Lower leg skin (tissue), 3 donors: ENCODE measurements around the gene SLC13A5.

ENCODE experiments used
- POLR2A ChIP-seq, 2 donors: fragments of 450-650 bp; IDR thresholded peaks; one replicate each; pipeline ENCODE4 v1.6.1; 2016 to 2017; ENCODE audit warnings: antibody characterized with exemption in 2 of 2, mild to moderate bottlenecking in 1 of 2, moderate library complexity in 1 of 2
- TF ChIP-seq, protein P1 (sequence below), 3 donors: fragments of 450-650 bp; IDR thresholded peaks; one replicate each; pipeline ENCODE4 v1.5.1; 2016; ENCODE audit warnings: antibody characterized with exemption in 3 of 3, mild to moderate bottlenecking in 3 of 3, moderate library complexity in 2 of 3

GRCh38 chr17:6757747-6758146, 44.6 kb upstream of the SLC13A5 start:
- TF ChIP-seq, protein P1, sequence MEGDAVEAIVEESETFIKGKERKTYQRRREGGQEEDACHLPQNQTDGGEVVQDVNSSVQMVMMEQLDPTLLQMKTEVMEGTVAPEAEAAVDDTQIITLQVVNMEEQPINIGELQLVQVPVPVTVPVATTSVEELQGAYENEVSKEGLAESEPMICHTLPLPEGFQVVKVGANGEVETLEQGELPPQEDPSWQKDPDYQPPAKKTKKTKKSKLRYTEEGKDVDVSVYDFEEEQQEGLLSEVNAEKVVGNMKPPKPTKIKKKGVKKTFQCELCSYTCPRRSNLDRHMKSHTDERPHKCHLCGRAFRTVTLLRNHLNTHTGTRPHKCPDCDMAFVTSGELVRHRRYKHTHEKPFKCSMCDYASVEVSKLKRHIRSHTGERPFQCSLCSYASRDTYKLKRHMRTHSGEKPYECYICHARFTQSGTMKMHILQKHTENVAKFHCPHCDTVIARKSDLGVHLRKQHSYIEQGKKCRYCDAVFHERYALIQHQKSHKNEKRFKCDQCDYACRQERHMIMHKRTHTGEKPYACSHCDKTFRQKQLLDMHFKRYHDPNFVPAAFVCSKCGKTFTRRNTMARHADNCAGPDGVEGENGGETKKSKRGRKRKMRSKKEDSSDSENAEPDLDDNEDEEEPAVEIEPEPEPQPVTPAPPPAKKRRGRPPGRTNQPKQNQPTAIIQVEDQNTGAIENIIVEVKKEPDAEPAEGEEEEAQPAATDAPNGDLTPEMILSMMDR (IDR thresholded peaks at IDR 0.05) = no peak
- no peak for TF ChIP-seq POLR2A (IDR thresholded peaks at IDR 0.05)
